Occipital lobe (tissue), 2 donors: ENCODE results near the gene RAB44. TPM values are rescaled to one million over a fixed set of nuclear protein-coding genes. Genes with fewer than 3 reads are reported as not detected.

Source experiments
- DNase-seq: peaks from one replicate; lab custom pipeline; 2025; lab: John Stamatoyannopoulos, UW
- total RNA-seq: library from RNA; depleted of rRNA; stranded (reverse); fragments of >200 nt; gene quantifications from one replicate; pipeline ENCODE4 v1.2.3, GENCODE V29; 2014

RAB44 gene
- total RNA-seq, 1 donor from 2014 or later, result not detected

- DNase-seq, result no peak
Measured at GRCh38 chr6:36751833-36752186, 54.2 kb downstream of the RAB44 start.

GRCh38 chr6:36752187-36752885 is 54.7 kb downstream of the RAB44 start:
- DNase-seq, result no peak

DNA sequence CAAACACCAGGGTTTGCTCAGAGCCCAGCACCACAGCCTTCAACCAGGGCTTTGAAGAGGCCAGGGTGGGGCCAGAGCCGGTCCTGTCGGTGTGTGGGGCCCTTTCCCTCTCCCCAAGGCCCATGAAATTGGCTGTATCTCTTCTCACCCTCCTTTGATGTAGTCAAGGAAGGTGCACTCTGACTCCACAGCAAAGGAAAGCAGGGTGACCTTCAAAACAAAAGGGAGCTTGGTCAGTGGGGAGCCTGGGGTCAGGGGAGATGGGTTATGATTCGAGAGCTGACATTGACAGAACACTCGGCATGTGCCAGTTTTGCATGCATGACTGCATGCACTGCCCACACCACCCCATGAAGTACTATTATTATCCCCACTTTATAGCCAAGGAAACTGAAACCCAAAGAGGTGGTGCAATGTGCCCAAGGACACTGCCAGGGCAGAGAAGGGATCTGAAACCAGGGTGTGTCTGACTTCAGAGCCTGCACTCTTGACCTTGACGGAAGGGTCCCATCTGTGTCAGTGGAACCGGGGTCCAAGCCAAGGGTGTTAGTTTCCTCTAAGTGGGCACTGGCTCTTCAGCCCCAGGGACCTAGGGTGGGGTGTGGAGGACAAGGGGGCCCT is 55.4 kb downstream of the RAB44 start:
- DNase-seq, result no peak

- no peak for DNase-seq
Measured at GRCh38 chr6:36753671-36754405, 56.2 kb downstream of the RAB44 start.

GRCh38 chr6:36754582-36755434 is 57.2 kb downstream of the RAB44 start:
- no peak for DNase-seq

DNA sequence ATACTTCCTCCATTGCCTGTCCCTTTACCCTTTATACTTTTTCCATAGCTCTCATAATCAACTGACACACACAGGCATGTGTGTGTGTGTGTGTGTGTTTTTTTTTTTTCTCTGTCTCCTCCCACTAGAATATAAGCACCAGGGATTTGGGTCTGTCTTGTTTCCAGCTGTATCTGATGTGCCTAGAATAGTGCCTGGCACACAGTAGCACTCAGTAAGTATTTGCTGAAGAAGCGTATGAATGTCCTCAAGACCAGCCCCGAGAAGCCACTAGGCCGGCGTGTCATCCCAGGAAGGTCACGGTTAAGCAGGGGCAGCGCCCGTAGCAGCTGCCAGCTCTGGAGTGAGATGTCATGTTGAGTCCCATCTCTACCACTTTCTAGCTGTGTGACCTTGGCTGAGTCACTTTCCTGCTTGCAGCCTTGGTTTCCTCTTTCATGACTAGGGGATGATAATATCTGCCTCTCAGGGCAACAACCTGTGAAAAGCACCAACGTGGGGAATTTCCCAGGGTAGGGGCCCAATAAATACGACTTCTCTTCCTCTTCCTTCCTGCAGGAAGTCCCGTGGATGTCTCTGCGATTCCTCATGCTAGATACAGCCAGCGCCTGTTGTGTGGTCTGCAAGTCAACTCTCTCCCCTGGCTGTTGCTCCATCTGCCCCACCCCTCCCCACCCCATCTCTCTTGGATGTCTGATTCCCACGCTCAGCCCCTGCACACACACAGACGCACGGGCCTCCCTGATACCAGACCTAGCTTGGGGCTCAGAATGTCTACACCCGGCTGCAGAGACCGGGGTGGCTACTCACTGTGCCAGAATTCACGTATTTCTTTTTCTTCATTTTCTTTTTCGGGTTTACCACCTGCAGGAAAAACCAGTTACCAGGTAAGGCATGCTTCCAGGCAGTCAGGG is 58.1 kb downstream of the RAB44 start:
- no peak for DNase-seq

DNA sequence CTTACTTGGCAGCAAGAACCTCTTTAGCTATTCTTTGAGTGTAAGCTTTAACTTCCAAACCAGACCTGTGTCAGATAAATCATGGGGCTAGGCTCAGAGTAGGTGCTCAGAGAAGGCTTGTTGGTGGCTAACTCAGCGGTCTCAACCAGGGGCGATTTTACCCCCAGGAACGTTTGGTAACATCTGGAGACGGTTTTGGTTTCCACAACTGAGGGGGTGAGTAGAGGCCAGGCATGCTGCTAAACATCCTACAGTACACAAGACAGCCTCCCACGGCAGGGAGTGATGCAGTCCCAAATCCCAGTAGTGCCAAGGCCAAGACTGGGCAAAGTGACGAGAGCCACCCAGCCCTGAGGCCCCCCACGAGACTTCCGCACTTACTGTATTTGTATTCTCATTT is 59.2 kb downstream of the RAB44 start:
- no peak for DNase-seq

- DNase-seq, result no peak
Measured at GRCh38 chr6:36757206-36757605, 59.6 kb downstream of the RAB44 start.

DNA sequence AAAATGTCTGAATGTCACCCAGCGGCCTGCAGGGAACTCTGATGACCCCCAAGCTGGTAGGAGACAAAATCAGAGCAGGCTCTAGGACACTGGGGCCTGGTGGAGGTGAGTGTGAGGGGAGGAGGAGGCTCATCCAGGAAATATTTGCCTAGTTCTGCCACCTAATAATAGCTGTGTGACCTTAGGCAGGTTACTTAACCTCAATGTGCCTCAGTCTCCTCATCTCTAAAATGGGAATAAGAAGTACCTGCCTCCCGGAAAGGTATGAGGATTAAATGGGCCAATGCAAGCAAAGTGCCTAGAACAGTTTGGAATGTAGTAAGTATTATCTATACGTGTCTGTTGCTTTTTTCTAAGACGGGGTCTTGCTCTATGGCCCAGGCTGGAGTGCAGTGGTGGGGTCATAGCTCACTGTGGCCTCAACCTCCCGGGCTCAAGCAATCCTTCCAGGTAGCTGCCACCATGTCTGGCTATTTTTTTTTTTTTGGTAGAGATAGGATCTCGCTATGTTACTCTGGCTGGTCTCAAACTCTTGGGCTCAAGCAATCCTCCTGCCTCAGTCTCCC is 60.4 kb downstream of the RAB44 start:
- no peak for DNase-seq

- DNase-seq, result no peak
Measured at GRCh38 chr6:36758516-36759147, 61.0 kb downstream of the RAB44 start.

GRCh38 chr6:36759148-36759759 is 61.6 kb downstream of the RAB44 start:
- DNase-seq, result peak; percentile 66

DNA sequence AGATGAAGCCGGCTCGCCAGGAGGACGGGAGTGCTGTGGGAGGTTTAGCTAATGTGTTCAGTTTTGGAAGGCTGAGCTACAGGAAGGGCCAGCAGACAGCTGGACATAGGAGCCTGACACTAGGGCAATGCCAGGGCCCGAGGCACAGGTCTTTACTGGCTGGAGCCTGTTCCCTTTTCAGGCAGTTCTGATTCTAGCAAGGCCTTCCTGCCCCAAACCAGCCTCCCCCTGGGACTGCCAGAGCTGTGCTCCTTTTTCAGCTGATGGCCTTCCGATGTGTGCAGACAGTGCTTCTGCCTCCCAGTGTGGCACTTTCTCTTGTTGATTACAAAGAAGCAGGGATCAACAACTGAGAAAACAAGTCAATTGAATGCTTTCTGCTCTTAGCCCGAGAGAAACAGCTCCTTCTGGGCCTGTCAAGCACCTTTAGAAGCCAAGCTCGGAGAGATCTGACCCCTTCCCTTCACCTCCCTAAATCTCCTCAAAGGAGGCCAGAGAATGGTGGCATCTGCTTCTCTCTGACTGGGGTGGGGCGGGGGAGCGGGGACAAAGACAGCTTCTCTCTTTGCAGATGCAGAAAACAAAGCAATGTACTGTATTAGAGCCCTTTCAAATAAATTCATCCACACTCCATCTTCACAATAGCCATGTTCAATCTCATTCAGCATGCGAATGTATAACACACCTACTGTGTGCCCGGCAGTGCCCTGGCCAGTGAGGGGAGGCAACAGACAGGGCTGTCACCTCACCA is 63.2 kb downstream of the RAB44 start:
- DNase-seq, result peak; percentile 50

GRCh38 chr6:36762123-36762522 is 64.5 kb downstream of the RAB44 start:
- no peak for DNase-seq

DNA sequence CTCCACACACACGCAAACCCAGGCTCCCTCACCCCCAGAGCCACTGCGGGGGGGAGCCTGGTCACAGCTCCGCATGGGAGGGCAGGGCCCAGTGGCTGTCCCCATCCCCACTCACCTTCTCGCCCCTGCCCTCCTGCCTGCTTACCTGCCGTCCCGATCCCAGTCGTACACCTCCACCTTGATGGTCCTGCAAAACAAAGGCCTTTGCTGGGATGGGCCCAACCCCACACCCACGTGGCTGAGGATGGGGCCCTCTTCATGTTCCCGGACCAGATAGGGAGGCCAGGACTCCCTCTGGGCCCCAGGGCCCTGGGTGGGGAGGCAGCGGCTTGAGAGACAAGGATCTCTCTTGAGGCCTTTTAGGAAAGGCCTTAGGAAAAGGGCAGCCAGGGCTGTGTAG is 67.6 kb downstream of the RAB44 start:
- no peak for DNase-seq

GRCh38 chr6:36765594-36766398 is 68.2 kb downstream of the RAB44 start:
- peak; percentile 79 for DNase-seq

DNA sequence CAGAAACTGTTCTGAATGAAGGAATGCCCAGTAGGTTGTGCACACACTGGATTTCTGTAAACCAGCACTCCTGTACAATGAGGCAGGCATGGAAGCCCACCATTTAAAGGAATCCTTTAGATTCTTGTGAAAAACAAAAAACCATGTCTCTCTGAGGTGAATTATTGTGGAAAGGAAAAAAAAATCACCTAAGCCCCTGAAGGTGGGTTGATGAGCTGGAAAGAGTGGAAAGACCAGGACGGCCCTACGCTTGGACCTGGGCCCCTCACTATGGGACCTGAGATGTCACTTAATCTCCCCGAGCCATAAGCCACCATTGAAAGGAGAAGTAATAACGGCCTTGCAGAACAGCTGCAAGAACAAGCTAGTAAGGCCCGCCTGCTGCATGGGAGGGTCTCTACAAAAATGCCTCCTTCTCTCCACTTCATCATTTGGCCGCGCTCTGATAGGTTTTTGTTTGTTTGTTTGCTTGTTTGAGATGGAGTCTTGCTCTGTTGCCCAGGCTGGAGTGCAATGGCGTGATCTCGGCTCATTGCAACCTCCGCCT is 68.8 kb downstream of the RAB44 start:
- DNase-seq, result no peak

DNA sequence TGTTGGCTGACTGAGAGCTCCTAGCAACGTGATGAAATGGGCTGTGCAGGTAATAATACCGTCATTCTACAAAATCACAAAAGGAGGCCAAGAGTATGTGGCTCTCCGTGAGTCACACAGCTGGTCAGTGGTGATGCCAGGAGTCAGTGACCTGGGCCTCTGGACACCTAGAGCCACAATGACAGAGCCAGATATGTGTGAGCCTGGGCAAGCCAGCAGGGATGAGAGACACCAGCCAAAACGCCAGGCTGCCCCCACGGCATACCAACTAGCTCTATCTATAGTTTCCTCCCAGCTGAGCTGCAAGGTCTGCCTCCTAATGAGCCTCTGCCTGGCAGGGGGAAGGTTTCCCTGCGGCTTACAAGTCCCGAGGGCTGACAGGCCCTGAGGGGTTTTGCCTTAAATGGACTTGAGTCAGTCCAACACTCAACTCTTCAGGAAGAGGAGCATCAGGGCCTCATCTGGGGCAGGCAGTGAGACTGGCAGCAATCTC is 71.6 kb downstream of the RAB44 start:
- DNase-seq, result no peak
